ENCODE data around the gene BMPER.

DNA sequence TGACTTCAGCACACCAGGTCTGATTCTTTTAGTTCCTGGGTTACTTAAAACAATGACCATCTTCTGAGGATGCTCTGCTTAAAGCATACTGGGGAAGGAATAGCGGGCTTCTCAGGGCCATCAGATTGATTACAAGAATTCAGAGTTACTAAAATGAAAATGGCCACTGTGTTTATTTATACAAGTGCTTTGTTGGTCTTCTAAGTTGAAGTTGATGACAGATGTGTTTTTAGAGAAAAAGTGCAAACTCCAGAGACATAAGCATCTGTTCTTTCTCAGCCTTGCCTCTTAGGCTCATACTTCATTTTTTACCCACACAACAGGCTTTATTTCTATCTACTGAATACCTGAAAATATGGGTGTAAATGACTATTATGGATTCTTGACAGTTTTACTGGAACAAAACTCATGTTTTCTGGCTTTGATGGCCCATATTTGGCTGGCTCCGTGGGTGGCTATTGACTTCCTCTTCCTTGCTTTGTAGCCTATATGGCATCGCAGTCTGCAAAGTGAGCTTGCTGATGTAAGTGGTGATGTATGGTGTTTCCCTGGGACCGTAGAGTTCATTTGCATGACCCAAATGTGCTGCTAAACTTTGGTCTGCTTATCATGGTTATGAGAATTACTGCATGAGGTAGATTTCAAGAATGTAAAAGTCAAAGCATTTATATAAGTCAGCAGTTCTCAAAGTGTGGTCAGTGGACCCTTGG lies 121.3 kb downstream of the BMPER start:
- TF ChIP-seq, protein P1, sequence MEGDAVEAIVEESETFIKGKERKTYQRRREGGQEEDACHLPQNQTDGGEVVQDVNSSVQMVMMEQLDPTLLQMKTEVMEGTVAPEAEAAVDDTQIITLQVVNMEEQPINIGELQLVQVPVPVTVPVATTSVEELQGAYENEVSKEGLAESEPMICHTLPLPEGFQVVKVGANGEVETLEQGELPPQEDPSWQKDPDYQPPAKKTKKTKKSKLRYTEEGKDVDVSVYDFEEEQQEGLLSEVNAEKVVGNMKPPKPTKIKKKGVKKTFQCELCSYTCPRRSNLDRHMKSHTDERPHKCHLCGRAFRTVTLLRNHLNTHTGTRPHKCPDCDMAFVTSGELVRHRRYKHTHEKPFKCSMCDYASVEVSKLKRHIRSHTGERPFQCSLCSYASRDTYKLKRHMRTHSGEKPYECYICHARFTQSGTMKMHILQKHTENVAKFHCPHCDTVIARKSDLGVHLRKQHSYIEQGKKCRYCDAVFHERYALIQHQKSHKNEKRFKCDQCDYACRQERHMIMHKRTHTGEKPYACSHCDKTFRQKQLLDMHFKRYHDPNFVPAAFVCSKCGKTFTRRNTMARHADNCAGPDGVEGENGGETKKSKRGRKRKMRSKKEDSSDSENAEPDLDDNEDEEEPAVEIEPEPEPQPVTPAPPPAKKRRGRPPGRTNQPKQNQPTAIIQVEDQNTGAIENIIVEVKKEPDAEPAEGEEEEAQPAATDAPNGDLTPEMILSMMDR (IDR thresholded peaks at IDR 0.05), result no peak
- TF ChIP-seq POLR2AphosphoS5 (IDR thresholded peaks at IDR 0.05; ENCODE audit: low read depth, low read length), result no peak
- TF ChIP-seq, protein P2, sequence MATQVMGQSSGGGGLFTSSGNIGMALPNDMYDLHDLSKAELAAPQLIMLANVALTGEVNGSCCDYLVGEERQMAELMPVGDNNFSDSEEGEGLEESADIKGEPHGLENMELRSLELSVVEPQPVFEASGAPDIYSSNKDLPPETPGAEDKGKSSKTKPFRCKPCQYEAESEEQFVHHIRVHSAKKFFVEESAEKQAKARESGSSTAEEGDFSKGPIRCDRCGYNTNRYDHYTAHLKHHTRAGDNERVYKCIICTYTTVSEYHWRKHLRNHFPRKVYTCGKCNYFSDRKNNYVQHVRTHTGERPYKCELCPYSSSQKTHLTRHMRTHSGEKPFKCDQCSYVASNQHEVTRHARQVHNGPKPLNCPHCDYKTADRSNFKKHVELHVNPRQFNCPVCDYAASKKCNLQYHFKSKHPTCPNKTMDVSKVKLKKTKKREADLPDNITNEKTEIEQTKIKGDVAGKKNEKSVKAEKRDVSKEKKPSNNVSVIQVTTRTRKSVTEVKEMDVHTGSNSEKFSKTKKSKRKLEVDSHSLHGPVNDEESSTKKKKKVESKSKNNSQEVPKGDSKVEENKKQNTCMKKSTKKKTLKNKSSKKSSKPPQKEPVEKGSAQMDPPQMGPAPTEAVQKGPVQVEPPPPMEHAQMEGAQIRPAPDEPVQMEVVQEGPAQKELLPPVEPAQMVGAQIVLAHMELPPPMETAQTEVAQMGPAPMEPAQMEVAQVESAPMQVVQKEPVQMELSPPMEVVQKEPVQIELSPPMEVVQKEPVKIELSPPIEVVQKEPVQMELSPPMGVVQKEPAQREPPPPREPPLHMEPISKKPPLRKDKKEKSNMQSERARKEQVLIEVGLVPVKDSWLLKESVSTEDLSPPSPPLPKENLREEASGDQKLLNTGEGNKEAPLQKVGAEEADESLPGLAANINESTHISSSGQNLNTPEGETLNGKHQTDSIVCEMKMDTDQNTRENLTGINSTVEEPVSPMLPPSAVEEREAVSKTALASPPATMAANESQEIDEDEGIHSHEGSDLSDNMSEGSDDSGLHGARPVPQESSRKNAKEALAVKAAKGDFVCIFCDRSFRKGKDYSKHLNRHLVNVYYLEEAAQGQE (IDR thresholded peaks at IDR 0.05; ENCODE audit: insufficient read depth in 1 of 2, low read depth in 2 of 2, low read length in 1 of 2), result no peak
- no peak for TF ChIP-seq SIN3A (IDR thresholded peaks at IDR 0.05; ENCODE audit: borderline replicate concordance, insufficient read depth, low read depth, low read length)
